HepG2 (cell line): ENCODE data around the gene CARMIL1. TPM values are rescaled to one million over a fixed set of nuclear protein-coding genes. Genes with fewer than 3 reads are reported as not detected.

Experiments used
- ATAD3A ChIP-seq: sonication (generic); formaldehyde crosslinking; IDR thresholded peaks from 2 replicates; pipeline ENCODE4 v1.4.0; 2020; ENCODE audit warnings: missing genetic modification reagents
- EEA1 ChIP-seq: sonication (generic); formaldehyde crosslinking; IDR thresholded peaks from 2 replicates; pipeline ENCODE4 v1.5.1; 2020; ENCODE audit warnings: mild to moderate bottlenecking, missing genetic modification reagents, borderline replicate concordance
- FOXK1 ChIP-seq: sonication (generic); formaldehyde crosslinking; IDR thresholded peaks from 2 replicates; pipeline ENCODE4 v1.4.0; 2020; ENCODE audit warnings: low read depth, missing genetic modification reagents, borderline replicate concordance
- FOXO1 ChIP-seq: sonication (generic); formaldehyde crosslinking; IDR thresholded peaks from 2 replicates; pipeline ENCODE4 v1.4.0; 2020; ENCODE audit warnings: missing genetic modification reagents
- GATA4 ChIP-seq: sonication (generic); IDR thresholded peaks from 2 replicates; pipeline ENCODE4 v1.6.1; 2016; ENCODE audit warnings: antibody characterized with exemption, low read depth, borderline replicate concordance
- GPN1 ChIP-seq: sonication (generic); formaldehyde crosslinking; IDR thresholded peaks from 2 replicates; pipeline ENCODE4 v1.5.1; 2020; ENCODE audit warnings: missing genetic modification reagents, borderline replicate concordance
- HIC2 ChIP-seq: sonication (generic); formaldehyde crosslinking; IDR thresholded peaks from 2 replicates; pipeline ENCODE4 v1.9.0; 2022; ENCODE audit warnings: low read depth, missing genetic modification reagents
- HOMEZ ChIP-seq: IDR thresholded peaks from 2 replicates; pipeline ENCODE4 v1.6.1; 2016; ENCODE audit warnings: low read depth
- RNF2 ChIP-seq: fragments of 450-650 bp; conservative IDR thresholded peaks from 2 replicates; pipeline ENCODE4 v1.6.1; 2016; ENCODE audit warnings: low read depth
- SOX13 ChIP-seq, 3 experiments: fragments of 450-650 bp in 1 of 3; sonication (generic) in 1 of 3; formaldehyde crosslinking in 1 of 3; IDR thresholded peaks in 2 of 3; conservative IDR thresholded peaks in 1 of 3; 2 replicates each; pipeline versions ENCODE4 v1.5.0 to v1.6.1; 2016 to 2020; ENCODE audit warnings: antibody characterized with exemption in 1 of 3, mild to moderate bottlenecking in 1 of 3, missing compliant biosample characterization in 1 of 3, missing genetic modification reagents in 1 of 3, moderate library complexity in 1 of 3
- SP5 ChIP-seq: IDR thresholded peaks from 2 replicates; pipeline ENCODE4 v1.6.1; 2016; ENCODE audit warnings: low read depth, borderline replicate concordance
- TAF15 ChIP-seq: fragments of 200-400 bp; formaldehyde crosslinking; IDR thresholded peaks from one replicate; pipeline ENCODE4 v1.6.1; 2018; ENCODE audit warnings: mild to moderate bottlenecking, low read depth, low read length; ENCODE audit not compliant: poor library complexity, severe bottlenecking
- TSC22D2 ChIP-seq: sonication (generic); formaldehyde crosslinking; IDR thresholded peaks from 2 replicates; pipeline ENCODE4 v1.5.1; 2020; ENCODE audit warnings: missing genetic modification reagents, mild to moderate bottlenecking, borderline replicate concordance
- ZC3H13 ChIP-seq: sonication (generic); formaldehyde crosslinking; IDR thresholded peaks from 2 replicates; pipeline ENCODE4 v1.8.1; 2023; ENCODE audit warnings: mild to moderate bottlenecking, missing genetic modification reagents, moderate library complexity
- ZFP36 ChIP-seq: fragments of 150-350 bp; IDR thresholded peaks from 2 replicates; pipeline ENCODE4 v1.6.1; 2018; ENCODE audit warnings: borderline replicate concordance, low read length, low read depth; ENCODE audit not compliant: partially characterized antibody
- ZFP62 ChIP-seq: sonication (generic); formaldehyde crosslinking; IDR thresholded peaks from 2 replicates; pipeline ENCODE4 v1.4.0; 2020; ENCODE audit warnings: missing genetic modification reagents
- ZNF136 ChIP-seq: sonication (generic); formaldehyde crosslinking; IDR thresholded peaks from 2 replicates; pipeline ENCODE4 v1.8.1; 2022; ENCODE audit warnings: low read depth, mild to moderate bottlenecking, moderate library complexity, missing genetic modification reagents
- ZNF274 ChIP-seq: sonication (generic); formaldehyde crosslinking; IDR thresholded peaks from 2 replicates; pipeline ENCODE4 v1.5.1; 2020; ENCODE audit warnings: mild to moderate bottlenecking, missing genetic modification reagents
- ZNF282 ChIP-seq: fragments of 450-650 bp; IDR thresholded peaks from 2 replicates; pipeline ENCODE4 v1.6.1; 2018; ENCODE audit not compliant: partially characterized antibody
- ZNF350 ChIP-seq: sonication (generic); formaldehyde crosslinking; IDR thresholded peaks from 2 replicates; pipeline ENCODE4 v1.4.0; 2020; ENCODE audit warnings: mild to moderate bottlenecking, low read depth, missing genetic modification reagents, borderline replicate concordance
- ZNF382 ChIP-seq: sonication (generic); formaldehyde crosslinking; IDR thresholded peaks from 2 replicates; pipeline ENCODE4 v1.5.0; 2020; ENCODE audit warnings: missing genetic modification reagents, mild to moderate bottlenecking, borderline replicate concordance
- ZNF496 ChIP-seq: sonication (generic); formaldehyde crosslinking; IDR thresholded peaks from 2 replicates; pipeline ENCODE4 v1.8.1; 2023; ENCODE audit warnings: mild to moderate bottlenecking, moderate library complexity, missing genetic modification reagents; ENCODE audit not compliant: insufficient replicate concordance
- ZNF572 ChIP-seq: sonication (generic); formaldehyde crosslinking; IDR thresholded peaks from 2 replicates; pipeline ENCODE4 v1.5.1; 2020; ENCODE audit warnings: mild to moderate bottlenecking, missing genetic modification reagents
- ZNF652 ChIP-seq: IDR thresholded peaks from 2 replicates; pipeline ENCODE4 v1.6.1; 2016; ENCODE audit warnings: low read depth, borderline replicate concordance
- polyA plus RNA-seq, 8 experiments: library from polyadenylated mRNA; depleted of rRNA in 3 of 8; stranded (reverse) in 7 of 8; unstranded in 1 of 8; fragments of >200 nt; fragmentation: Illumina TruSeq in 4 of 8; extraction: Trizol in 4 of 8; gene quantifications; 2 replicates each; pipeline versions ENCODE4 v1.2.1 to v1.2.3, GENCODE V29; 2011 to 2016; ENCODE audit warnings: low read depth in 4 of 8, missing spikeins in 1 of 8, mixed read lengths in 1 of 8; ENCODE audit not compliant: insufficient read depth in 1 of 8
- total RNA-seq, 5 experiments: library from RNA; depleted of rRNA; stranded (reverse); fragments of >200 nt; fragmentation: Illumina TruSeq; extraction: Trizol; gene quantifications; 2 replicates each; pipeline ENCODE4 v1.2.3, GENCODE V29; 2016; ENCODE audit warnings: low read depth in 1 of 5
- TF ChIP-seq, protein P1 (sequence below): sonication (generic); formaldehyde crosslinking; IDR thresholded peaks from 2 replicates; pipeline ENCODE4 v1.5.0; 2020; ENCODE audit warnings: missing genetic modification reagents, mild to moderate bottlenecking, borderline replicate concordance
- TF ChIP-seq, protein P2 (sequence below): sonication (generic); formaldehyde crosslinking; IDR thresholded peaks from 2 replicates; pipeline ENCODE4 v1.4.0; 2020; ENCODE audit warnings: mild to moderate bottlenecking, low read depth, missing genetic modification reagents

CARMIL1 gene
- total and polyA plus RNA-seq, 2 of the 13 experiments (the other 11 are each of a cell fraction or from before 2014, with no cell fraction given): 1.8 to 2.6 TPM

DNA sequence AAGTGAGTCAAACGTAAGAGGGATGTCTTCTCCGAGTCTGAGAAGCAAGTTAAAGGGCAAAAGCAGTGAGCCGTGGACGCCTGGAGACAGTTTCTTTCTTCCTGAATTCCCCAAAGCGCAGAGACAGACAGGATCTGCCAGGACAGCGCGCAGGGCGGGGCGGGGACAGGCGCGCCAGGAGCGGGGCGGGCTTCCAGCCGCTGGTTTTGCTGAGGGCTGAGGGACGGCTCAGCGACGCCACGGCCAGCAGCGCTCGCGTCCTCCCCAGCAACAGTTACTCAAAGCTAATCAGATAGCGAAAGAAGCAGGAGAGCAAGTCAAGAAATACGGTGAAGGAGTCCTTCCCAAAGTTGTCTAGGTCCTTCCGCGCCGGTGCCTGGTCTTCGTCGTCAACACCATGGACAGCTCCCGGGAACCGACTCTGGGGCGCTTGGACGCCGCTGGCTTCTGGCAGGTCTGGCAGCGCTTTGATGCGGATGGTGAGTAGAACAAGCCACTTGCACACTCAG lies 372.9 kb downstream of the CARMIL1 start, which contains the start of gene SCGN (continued):
- TF ChIP-seq, protein P1, sequence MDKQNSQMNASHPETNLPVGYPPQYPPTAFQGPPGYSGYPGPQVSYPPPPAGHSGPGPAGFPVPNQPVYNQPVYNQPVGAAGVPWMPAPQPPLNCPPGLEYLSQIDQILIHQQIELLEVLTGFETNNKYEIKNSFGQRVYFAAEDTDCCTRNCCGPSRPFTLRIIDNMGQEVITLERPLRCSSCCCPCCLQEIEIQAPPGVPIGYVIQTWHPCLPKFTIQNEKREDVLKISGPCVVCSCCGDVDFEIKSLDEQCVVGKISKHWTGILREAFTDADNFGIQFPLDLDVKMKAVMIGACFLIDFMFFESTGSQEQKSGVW (CRISPR knock-in tag): no peak
- no peak for TF ChIP-seq ZFP62 (CRISPR knock-in tag)
- no peak for TF ChIP-seq SP5 (CRISPR knock-in tag)
- peak; percentile 89 for TF ChIP-seq ZNF350
- peak; percentile 64; the same call in 1 of the 2 replicates for TF ChIP-seq GPN1 (CRISPR knock-in tag)
- peak; percentile 83 for TF ChIP-seq HOMEZ
- no peak for TF ChIP-seq ZNF382 (CRISPR knock-in tag)
- no peak for TF ChIP-seq RNF2
- no peak for TF ChIP-seq GATA4
- 0 out of 2 replicates have a peak, but pooled peaks have one; percentile 37 for TF ChIP-seq ZNF652 (CRISPR knock-in tag)
- TF ChIP-seq TSC22D2: peak; percentile 99
- peak; percentile 72; the same call in 1 of the 2 replicates for TF ChIP-seq ATAD3A (CRISPR knock-in tag)
- no peak for TF ChIP-seq ZNF496 (CRISPR knock-in tag)
- peak; percentile 96 for TF ChIP-seq ZNF274 (CRISPR knock-in tag)
- TF ChIP-seq ZC3H13 (CRISPR knock-in tag): peak; percentile 76; the same call in 1 of the 2 replicates
- TF ChIP-seq SOX13 (IDR thresholded peaks at IDR 0.05): no peak
- peak in 1 of 2 experiments; percentile 76; a peak in 2 of 4 replicates for TF ChIP-seq SOX13 (CRISPR knock-in tag; conservative IDR thresholded peaks at IDR 0.05 in 1 of 2, IDR thresholded peaks at IDR 0.05 in 1 of 2)
- peak; percentile 58; the same call in 1 of the 2 replicates for TF ChIP-seq EEA1 (CRISPR knock-in tag)
- TF ChIP-seq FOXK1: peak; percentile 89; the same call in 1 of the 2 replicates
- TF ChIP-seq, protein P2, sequence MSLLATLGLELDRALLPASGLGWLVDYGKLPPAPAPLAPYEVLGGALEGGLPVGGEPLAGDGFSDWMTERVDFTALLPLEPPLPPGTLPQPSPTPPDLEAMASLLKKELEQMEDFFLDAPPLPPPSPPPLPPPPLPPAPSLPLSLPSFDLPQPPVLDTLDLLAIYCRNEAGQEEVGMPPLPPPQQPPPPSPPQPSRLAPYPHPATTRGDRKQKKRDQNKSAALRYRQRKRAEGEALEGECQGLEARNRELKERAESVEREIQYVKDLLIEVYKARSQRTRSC: peak; percentile 95; the same call in 1 of the 2 replicates
- no peak for TF ChIP-seq ZNF572 (CRISPR knock-in tag)
- peak; percentile 72 for TF ChIP-seq FOXO1
- peak; percentile 47; the same call in 1 of the 2 replicates for TF ChIP-seq ZNF136 (CRISPR knock-in tag)
- TF ChIP-seq ZFP36: no peak
- no peak for TF ChIP-seq TAF15
- no peak for TF ChIP-seq ZNF282
- no peak for TF ChIP-seq HIC2 (CRISPR knock-in tag)
